ENCODE data around the gene TELO2.

The TELO2 gene

DNA sequence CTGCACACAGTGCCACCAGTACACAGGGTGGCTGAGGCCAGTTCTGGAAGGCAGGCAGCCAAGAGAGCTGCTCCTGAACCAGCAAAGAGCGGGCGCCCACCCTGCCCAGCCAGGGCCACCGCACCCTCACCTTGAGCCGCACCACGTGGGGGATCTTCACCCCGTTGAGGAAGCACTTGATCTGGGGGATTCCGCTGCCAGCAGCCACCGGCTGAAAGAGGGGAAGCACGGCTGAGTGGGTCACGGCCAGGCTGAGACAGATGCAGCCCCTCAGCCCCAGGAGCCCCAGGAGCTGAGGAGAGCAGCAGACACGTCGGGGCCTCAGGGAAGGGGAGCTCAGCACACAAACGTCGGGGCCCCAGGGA, 34.2 kb upstream of the TELO2 start:
- DNase-seq (ENCODE audit: extremely low read depth, low read depth): no peak
- TF ChIP-seq, protein P1, sequence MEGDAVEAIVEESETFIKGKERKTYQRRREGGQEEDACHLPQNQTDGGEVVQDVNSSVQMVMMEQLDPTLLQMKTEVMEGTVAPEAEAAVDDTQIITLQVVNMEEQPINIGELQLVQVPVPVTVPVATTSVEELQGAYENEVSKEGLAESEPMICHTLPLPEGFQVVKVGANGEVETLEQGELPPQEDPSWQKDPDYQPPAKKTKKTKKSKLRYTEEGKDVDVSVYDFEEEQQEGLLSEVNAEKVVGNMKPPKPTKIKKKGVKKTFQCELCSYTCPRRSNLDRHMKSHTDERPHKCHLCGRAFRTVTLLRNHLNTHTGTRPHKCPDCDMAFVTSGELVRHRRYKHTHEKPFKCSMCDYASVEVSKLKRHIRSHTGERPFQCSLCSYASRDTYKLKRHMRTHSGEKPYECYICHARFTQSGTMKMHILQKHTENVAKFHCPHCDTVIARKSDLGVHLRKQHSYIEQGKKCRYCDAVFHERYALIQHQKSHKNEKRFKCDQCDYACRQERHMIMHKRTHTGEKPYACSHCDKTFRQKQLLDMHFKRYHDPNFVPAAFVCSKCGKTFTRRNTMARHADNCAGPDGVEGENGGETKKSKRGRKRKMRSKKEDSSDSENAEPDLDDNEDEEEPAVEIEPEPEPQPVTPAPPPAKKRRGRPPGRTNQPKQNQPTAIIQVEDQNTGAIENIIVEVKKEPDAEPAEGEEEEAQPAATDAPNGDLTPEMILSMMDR (IDR thresholded peaks at IDR 0.05; ENCODE audit: low read depth, low read length): no peak

DNA sequence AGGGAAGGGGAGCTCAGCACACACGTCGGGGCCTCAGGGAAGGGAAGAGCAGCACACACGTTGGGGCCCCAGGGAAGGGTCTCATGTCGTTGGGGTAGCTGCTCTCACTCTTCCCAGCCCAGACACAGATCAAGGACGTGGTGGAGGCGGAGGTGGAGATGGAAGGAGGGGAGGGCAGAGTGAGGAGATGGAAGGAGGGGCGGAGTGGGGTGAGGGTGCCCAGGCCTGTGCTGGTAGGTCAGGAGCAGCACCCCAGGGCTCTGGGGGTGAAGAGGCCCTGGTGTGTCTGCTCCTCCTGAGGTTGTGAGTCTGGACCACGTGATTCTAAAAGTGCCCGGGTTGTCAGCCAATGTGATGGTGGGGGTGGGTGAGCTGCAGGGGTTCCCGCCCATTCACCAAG, 33.2 kb upstream of the TELO2 start:
- TF ChIP-seq, protein P1 (IDR thresholded peaks at IDR 0.05; ENCODE audit: low read depth, low read length): no peak
- DNase-seq (ENCODE audit: extremely low read depth, low read depth): no peak

DNA sequence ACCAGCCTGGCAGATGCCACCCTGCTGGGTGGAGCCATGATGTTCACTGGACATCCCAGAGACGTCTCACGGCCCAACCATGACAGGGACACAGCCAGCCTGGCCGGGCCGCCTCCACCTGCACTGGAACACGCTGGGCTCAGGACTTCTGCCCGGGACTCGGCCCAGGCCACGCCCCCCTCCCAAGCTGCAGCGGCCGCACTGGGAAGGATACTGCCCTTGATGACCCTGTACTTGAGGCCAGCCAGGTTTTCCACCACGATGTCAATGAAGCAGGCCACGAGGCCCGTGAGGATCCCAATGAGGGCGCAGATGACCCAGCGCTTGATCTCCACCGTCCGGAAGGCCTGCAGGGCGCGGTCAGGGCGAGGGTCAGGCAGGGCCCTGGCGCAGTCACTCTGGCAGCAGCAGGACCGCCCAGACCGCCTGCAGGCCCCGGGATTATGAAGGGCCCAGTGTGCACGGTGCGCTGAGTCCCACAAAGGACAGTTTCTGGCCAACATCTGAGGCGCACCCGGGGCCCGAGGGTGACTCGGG, 32.5 kb upstream of the TELO2 start:
- no peak for DNase-seq (ENCODE audit: extremely low read depth, low read depth)
- TF ChIP-seq, protein P1 (IDR thresholded peaks at IDR 0.05; ENCODE audit: low read depth, low read length): no peak

DNA sequence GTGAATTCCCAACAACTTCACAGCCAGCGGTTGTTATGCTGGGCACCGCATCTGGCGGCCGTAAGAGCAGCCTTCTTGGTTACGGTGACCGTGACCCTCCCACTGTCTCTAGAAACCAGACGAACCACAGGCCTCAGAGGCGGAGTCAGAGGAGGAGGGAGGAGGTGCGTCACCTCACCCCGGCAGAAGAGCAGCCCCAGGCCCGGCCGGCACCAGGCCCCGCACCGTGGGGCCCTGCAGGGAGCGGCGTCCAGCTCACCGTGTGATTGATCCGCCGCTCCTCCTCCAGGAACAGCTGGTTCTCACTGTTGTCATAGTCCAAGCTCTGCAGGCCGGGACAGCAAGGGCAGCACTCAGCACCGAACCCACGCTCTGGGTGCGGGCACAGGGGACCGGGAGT, 32.0 kb upstream of the TELO2 start:
- no peak for DNase-seq (ENCODE audit: extremely low read depth, low read depth)
- TF ChIP-seq, protein P1 (IDR thresholded peaks at IDR 0.05; ENCODE audit: low read depth, low read length): no peak

DNA sequence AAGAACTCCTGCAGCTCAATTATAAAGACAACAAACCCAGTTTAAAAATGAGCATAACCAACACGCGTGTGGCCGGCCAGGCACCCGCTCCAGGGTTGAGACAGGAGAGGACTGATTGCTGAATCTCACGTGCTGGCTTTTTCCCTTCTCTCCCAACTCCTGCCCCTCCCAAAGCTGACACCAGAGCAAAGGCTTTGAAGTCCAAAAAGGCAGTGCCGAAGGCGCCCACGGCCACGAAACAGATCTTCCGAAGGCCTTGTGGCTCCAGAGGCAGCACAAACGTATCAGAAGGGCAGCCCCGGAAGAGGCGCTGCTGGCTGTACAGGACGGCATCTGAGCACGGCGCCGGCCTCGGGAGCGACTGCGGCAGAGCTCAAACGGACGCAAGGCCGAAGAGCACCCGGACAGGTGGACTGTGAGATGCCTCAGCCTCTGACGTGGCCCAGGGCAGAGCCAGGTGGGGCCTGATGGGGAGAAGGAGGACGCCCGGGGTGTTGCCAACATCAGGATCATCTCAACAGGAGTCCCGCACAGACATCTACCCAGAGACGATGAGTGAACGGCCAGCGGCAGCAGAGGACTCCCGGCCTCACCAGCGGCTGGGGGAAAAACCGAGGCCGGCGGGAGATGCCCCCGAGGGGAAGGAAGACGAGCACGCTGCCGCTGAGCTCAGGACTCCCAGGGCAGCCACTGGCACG, 28.8 kb upstream of the TELO2 start:
- no peak for DNase-seq (ENCODE audit: extremely low read depth, low read depth)
- TF ChIP-seq, protein P1 (IDR thresholded peaks at IDR 0.05; ENCODE audit: low read depth, low read length): no peak

DNA sequence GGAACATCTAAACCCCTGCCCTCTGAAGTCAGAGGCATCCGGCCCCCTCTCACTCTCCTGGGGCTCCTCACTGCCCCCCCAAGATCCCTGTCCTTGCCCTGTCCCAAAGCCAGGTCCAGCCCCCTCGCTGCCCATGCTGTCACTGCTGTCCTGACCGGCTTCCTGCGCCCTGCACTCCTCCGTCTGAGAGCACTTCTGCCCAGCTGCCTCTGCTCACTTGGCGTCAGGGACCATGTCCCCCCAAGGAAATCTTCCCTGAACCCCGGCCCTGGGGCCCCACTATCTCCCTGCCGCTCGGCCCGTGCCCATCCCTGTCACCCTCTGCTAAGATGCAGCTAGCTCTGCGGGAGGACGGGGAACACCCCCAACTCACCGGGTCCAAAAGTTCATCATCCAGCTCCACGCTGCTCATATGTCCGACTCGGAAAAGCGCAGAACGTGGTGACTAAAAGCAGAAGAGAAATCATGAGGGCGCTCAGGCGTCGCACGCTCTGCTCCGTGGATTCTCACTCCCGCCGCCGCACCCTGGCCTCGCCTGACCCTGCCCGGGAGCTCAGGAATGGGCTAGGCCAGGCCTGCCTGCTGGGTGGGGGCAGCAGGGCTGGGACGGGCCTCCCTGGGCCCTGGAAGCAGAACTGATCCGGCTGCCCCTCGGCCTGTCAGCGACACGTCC, 28.1 kb upstream of the TELO2 start:
- TF ChIP-seq, protein P1 (IDR thresholded peaks at IDR 0.05; ENCODE audit: low read depth, low read length): no peak
- DNase-seq (ENCODE audit: extremely low read depth, low read depth): no peak

DNA sequence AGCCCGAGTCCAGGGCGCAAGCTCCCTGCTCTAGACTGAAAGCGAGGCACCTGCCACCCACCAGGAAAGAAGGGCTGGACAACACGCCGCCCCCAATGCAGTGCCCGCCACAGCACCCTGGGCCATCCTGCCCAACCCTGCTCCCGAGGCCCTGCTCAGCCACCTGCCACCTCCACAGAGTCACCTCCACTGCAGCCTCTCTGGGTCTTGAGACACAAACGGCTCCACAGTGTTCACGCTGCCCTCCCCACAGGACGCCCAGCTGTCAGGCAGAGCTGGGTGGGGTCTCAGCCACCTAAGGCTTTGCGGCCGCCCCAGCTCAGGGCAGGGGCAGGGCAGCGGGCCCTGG, 27.6 kb upstream of the TELO2 start:
- TF ChIP-seq, protein P1 (IDR thresholded peaks at IDR 0.05; ENCODE audit: low read depth, low read length): no peak
- no peak for DNase-seq (ENCODE audit: extremely low read depth, low read depth)

All from AG09319 (cell line).